Upper lobe of left lung (tissue), 4 donors: Measurements from ENCODE around the gene POLR2J.
"Not testable (repeated sequence)": the region's sequence is repeated elsewhere in the genome, so short reads cannot be mapped to it uniquely, and the experiment has no call there.

ENCODE experiments used
- CTCF ChIP-seq, 6 experiments: fragments of 450-650 bp in 4 of 6; fragments of 200-600 bp in 2 of 6; sonication (generic) in 2 of 6; IDR thresholded peaks; one replicate each; pipeline ENCODE4 v1.5.1; 2016 to 2019; ENCODE audit warnings: antibody characterized with exemption in 6 of 6
- EP300 ChIP-seq, 4 donors: sonication (generic); formaldehyde crosslinking; IDR thresholded peaks; one replicate each; pipeline ENCODE4 v1.5.1; 2017; ENCODE audit warnings: antibody characterized with exemption in 4 of 4, control low read depth in 2 of 4

- TF ChIP-seq EP300, CTCF (IDR thresholded peaks at IDR 0.05): not testable (repeated sequence)
Measured at GRCh38 chr7:102503141-102503540, 24.4 kb upstream of the POLR2J start.
